NCI-H1694 treated with DMSO at 0.1 percent for 48 hours (cell line): ENCODE results near the gene OR51A2.
"Not testable (repeated sequence)": the region's sequence is repeated elsewhere in the genome, so short reads cannot be mapped to it uniquely, and the experiment has no call there.

Experiments used
- DNase-seq: peaks from one replicate; lab custom pipeline; 2025; lab: John Stamatoyannopoulos, UW

Gene OR51A2

DNA sequence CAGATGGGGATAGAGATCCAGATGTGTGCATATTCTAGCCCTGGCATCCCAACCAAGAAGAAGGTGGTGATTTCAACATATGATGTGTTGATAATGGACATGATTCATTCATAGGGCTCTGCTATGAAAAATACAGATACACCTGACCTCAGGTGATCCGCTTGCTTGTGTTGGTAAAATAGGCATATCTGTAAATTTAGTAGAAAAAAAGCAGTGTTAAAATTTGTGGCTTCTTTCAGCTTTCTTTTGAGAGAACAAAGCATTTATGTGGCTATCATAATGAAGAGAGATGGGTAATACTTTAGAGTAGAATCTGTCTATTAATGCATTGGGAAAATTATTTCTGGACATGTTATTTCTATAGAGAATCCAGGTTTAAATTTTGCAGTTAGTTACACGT lies at the start of gene OR51A2:
Gene OR51A2, minus strand, starts transcription at position 101 of the 400 bp plus-strand sequence. Its CDS starts 0 bp downstream, at position 101.
- DNase-seq: not testable (repeated sequence)

- no peak for DNase-seq
Measured at GRCh38 chr11:5004424-5005274, 49.1 kb upstream of the OR51A2 start.

DNA sequence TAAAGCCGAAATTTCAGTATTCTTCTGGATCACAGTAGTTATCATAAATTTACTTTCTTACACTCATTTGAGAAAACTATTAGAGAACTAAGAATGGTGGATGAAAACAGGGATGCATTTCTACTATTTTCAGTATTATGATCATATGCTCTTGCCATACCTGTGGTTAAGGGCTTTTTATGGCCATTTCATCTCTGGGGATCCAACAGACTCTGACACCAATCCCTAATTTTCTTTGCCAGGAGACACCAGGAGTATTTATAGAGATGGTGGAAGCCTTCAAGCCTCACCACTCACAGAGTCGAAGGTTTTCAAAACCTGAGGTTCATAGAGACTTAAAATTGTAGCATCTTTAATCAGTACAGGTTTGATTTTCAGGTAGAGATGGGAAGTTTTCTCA lies 39.0 kb upstream of the OR51A2 start, which contains the start of gene OR51L1:
Gene OR51L1, plus strand, starts transcription at position 301 of the 400 bp plus-strand sequence. CDS start 4,132 bp downstream, outside the sequence.
- DNase-seq: no peak

DNA sequence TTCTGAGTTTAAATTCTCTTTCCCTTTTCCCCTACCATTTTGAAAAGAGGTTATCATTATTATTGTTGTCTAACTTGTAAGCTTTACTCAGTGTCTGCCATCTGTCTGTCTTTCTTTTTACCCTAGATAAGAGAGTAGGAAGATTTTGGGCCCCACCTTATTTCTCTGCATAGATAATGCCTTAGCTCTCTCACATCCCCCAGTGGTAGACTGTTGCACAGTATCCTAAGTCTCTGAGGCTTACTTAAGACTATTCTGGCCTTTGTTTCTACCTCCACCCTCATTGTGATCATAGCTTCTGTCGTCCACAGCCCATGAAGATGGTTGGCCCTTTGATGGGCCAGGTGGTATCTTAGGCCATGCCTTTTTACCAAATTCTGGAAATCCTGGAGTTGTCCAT lies 35.5 kb upstream of the OR51A2 start:
- DNase-seq: no peak

GRCh38 chr11:4983841-4984240 lies 28.3 kb upstream of the OR51A2 start:
- no peak for DNase-seq

DNA sequence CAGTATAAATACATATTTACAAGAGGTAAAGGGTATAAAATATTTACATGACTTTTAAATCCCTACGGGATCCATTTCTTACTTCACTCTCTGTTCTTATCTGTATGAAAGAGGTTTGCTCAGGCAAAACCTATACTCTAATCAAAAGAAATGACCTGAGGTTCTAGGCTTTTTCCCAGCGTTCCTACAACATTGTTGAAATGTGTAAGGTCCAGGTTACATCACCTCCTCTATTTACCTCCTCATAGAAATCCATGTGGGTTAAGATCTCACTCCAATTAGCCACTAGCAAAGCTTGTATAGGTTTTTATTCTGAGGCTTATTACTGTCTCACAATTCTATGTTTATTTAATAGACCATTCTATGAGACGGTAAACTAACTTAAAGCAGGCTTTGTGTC lies 27.2 kb upstream of the OR51A2 start:
- DNase-seq: no peak

- DNase-seq: no peak
Measured at GRCh38 chr11:4979036-4979435, 23.5 kb upstream of the OR51A2 start.

DNA sequence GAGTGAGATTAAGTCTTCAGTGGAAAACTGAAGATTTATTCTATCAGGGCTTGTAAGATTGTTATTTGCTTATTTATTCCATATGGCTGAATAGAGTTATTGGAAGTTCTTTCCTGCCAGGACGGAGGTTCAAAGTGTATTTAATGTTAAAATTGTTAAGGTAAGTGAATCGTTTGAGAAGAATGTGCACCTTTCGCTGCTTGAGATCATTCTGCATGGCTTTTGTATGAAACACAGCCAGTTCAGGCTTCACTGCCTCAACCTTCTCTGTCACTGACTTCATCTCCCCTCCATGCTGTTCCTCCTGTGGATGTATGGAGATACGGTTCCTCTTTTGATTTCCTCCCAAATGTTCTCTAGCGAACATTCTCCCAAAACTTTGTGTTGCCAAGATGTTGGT lies 19.9 kb upstream of the OR51A2 start:
- no peak for DNase-seq

DNA sequence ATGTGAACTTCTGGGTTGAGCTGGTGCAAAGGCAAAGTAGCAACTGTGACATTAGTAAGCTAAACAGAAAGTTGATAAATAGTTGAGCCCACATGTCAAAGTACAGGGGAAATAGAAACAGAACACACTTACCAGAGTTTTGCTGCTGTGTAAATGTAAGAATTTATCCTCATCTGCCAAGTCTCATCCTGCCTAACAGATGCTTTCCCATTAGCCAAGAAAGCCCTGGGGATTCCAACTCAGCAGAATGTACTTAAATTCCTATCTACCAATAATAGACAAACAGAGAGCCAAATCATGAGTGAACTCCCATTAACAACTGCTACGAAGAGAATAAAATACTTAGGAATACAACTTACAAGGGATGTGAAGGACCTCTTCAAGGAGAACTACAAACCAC lies 7.3 kb upstream of the OR51A2 start:
- no peak for DNase-seq

DNA sequence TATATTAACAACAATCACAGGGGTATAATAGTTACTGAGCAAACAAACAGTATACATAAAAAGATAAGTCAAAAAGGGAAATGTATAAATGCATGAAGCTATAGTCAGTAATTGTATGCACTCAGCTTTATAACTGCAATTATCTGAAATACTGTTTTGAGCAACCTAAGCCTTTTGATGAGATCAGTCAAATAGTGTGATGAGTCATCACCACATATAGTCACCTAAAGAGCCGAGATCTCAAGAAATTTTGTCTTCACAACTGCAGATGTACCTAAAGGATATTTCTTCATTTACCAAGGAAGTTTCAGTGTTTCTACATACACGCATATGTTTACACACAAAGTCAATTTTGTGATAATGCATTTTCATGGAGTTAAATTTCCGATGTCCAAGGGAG lies 5.4 kb upstream of the OR51A2 start:
- DNase-seq: no peak

DNA sequence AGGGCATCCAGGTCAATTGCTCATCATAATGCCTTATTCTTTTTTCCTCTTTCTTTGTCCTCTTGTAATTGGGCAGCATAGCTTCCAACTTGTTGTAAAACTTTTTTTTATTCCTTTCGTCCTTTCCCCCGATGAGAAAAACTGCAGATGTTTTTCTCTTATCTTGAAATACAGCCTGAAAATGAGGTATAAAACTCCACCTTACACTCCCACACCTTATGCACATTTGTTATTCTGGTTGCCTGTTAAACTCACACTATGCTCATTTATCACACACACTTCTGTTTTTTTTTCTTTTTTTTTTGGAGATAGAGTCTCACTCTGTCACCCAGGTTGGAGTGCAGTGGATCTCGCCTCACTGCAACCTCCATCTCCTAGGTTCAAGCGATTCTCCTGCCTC lies 1.9 kb upstream of the OR51A2 start:
- DNase-seq: no peak

- no peak for DNase-seq
Measured at GRCh38 chr11:4947505-4947904, 8.0 kb downstream of the OR51A2 start, which contains the start of gene OR51A4. TSS of gene OR51A4 (minus strand) at chr11:4947605. CDS start at chr11:4947100, 505 bp downstream.

DNA sequence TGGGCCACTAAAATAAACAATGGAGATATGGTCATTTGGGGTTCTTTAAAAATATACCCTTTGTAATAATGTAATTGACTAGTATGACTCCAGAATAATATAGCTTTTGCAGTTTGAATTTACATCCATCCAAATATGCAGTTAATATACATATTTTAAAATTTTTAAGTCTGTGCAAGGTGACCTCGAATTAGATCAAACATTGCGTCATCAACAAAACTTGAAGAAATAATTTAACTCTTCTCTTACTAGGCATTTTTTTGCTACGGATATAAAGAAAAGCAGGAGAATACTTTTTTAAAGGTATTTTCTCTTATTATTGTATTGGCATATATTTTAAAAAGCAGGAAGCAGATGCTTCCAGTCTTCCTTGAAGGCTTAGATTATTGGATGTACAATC lies 18.8 kb downstream of the OR51A2 start:
- DNase-seq: no peak

GRCh38 chr11:4932751-4933150 lies 22.8 kb downstream of the OR51A2 start:
- no peak for DNase-seq

- no peak for DNase-seq
Measured at GRCh38 chr11:4926608-4927007, 28.9 kb downstream of the OR51A2 start.

- DNase-seq: no peak
Measured at GRCh38 chr11:4924239-4924638, 31.3 kb downstream of the OR51A2 start, which contains the start of gene OR51G1. TSS of gene OR51G1 (minus strand) at chr11:4924339. CDS start at chr11:4924339, 0 bp downstream.

- no peak for DNase-seq
Measured at GRCh38 chr11:4922304-4922703, 33.2 kb downstream of the OR51A2 start.

DNA sequence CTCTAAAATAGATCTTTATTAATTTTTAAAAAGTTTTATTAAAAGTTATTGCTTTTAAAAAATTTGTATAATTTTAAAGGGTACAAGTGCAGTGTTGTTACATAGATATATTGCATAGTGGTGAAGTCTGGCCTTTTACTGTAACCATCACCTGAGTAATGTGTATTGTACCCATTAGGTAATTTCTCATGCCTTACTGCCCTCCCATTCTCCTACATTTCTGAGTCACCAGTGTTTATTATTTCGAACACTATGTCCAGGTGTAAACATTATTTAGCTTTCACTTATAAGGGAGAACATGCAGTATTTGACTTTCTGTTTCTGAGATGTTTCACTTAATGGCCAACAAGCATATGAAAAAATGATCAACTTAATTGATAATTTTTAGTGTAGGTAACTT lies 33.7 kb downstream of the OR51A2 start:
- DNase-seq: no peak

- DNase-seq: no peak
Measured at GRCh38 chr11:4919250-4919649, 36.3 kb downstream of the OR51A2 start, which contains the start of gene OR51G2. TSS of gene OR51G2 (minus strand) at chr11:4919350. CDS start at chr11:4915663, 3,687 bp downstream.

DNA sequence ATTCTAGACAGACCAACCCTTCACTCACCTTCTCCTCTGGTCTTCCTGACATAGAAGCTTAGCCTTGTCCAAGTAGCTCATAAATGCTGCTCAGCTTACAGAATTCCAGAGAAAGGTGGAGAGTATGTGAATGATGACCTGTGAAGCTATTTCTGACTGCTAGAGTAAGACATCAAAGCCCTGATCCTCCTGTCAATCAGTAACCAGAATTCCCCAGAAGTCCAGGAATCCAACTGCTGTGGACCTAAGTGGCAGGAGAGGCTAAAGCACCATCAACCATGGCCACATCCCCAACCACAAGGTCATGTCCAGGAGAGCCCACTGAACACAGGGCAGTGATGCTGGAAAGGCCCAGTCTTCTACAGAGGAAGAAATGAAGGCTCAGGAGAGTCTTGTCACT lies 38.9 kb downstream of the OR51A2 start:
- no peak for DNase-seq
